GM18873 (cell line): Measurements from ENCODE around the gene TXNRD1.
"Not testable (repeated sequence)": the region's sequence is repeated elsewhere in the genome, so short reads cannot be mapped to it uniquely, and the experiment has no call there.

Experiments used
- ATAC-seq: cut with Tn5 transposase; IDR thresholded peaks from one replicate; pipeline ENCODE4 v1.9.1; 2021; ENCODE audit warnings: mild to moderate bottlenecking, moderate library complexity, moderate number of reproducible peaks; ENCODE audit not compliant: unreplicated experiment, low FRiP score

The TXNRD1 gene

DNA sequence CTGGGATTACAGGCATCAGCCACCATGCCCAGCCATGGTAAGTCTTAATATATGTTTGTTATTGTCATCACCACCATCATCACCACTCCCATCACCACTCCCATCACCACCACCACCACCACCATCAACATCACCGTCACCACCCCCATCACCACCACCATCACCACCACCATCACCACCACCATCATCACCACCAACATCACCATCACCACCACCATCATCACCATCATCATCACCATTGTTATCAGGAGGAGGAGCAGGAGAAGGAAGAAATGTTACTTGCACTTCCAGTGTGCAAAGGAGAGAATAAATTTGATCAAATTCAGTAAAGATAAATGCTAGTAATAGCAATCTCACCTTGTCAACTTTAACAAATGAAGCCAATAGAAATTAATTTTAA is 169.9 kb downstream of the TXNRD1 start:
- no peak for ATAC-seq

DNA sequence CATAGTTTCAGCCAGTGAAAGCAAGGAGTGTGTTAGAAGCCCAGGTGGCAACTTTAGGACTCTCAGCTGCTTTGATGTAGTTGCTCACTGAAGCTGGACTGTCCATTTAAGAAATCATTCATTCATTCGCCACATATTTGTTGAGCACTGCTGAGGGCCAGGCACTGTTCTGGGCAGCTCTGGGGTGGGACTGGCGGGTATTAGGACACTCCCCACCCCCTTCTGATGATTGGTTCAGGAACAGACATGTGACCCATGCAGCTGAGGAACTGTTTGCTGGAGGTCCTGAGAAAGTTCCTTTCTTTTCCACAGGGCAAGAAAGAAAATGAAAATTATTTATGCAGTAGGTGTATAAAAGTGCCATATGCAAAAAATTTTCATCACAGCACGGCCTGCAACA is 170.9 kb downstream of the TXNRD1 start:
- ATAC-seq: no peak

DNA sequence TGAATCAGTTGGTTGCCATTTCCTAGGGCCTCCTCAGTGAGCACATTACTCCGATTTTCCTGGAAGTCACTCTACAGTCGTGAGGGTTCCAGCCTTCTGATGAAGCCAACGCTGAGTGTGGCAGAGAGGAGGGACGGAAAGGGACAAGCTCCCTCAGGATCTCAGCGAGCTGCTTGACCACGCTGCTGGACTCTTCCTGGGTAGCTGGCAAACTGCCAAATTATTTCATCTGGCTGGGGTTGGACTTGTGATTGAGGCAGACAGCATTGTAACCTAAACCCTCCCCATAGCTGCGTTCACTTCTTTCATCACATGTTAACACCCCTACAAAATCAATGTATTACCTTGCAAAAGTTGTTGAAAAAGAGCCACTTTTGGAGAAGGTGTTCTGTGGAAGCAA is 171.6 kb downstream of the TXNRD1 start:
- no peak for ATAC-seq

DNA sequence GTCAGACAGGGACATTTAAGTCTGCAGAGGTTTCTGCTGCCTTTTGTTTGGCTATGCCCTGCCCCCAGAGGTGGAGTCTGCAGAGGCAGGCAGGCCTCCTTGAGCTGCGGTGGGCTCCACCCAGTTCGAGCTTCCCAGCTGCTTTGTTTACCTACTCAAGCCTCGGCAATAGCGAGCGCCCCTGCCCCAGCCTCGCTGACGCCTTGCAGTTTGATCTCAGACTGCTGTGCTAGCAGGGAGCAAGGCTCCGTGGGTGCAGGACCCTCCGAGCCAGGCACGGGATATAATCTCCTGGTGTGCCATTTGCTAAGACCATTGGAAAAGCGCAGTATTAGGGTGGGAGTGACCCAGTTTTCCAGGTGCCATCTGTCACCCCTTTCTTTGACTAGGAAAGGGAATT is 178.5 kb downstream of the TXNRD1 start:
- ATAC-seq: not testable (repeated sequence)
